ENCODE measurements around the gene B4GALT5.
"Not testable (repeated sequence)": the region's sequence is repeated elsewhere in the genome, so short reads cannot be mapped to it uniquely, and the experiment has no call there.

Gene B4GALT5

GRCh38 chr20:49727894-49728885 is 14.5 kb upstream of the B4GALT5 start:
- no peak for DNase-seq

- DNase-seq: no peak
These were observed 13.8 kb upstream of the B4GALT5 start for GRCh38 chr20:49727478-49727877.

GRCh38 chr20:49725694-49726093 is 12.0 kb upstream of the B4GALT5 start:
- no peak for DNase-seq

- not testable (repeated sequence) for DNase-seq
These were observed 11.5 kb upstream of the B4GALT5 start for GRCh38 chr20:49725224-49725606.

GRCh38 chr20:49724408-49725223 is 10.9 kb upstream of the B4GALT5 start:
- no peak for DNase-seq

GRCh38 chr20:49723758-49724157 is 10.1 kb upstream of the B4GALT5 start:
- DNase-seq: not testable (repeated sequence)

GRCh38 chr20:49721326-49721725 is 7.6 kb upstream of the B4GALT5 start:
- DNase-seq: not testable (repeated sequence)

GRCh38 chr20:49715466-49715865 is 1.8 kb upstream of the B4GALT5 start:
- DNase-seq: no peak

- no peak for DNase-seq
These were observed 504 bp downstream of the B4GALT5 start for GRCh38 chr20:49712996-49713752.

- no peak for DNase-seq
These were observed 1.1 kb downstream of the B4GALT5 start for GRCh38 chr20:49712646-49712995.

GRCh38 chr20:49712118-49712517 is 1.6 kb downstream of the B4GALT5 start:
- DNase-seq: no peak

GRCh38 chr20:49711667-49711987 is 2.1 kb downstream of the B4GALT5 start:
- DNase-seq: peak; percentile 18

GRCh38 chr20:49710971-49711666 is 2.6 kb downstream of the B4GALT5 start:
- no peak for DNase-seq

- DNase-seq: no peak
These were observed 6.6 kb downstream of the B4GALT5 start for GRCh38 chr20:49707118-49707517.

GRCh38 chr20:49706630-49707091 is 7.0 kb downstream of the B4GALT5 start:
- no peak for DNase-seq

- DNase-seq: not testable (repeated sequence)
These were observed 7.8 kb downstream of the B4GALT5 start for GRCh38 chr20:49705893-49706292.

GRCh38 chr20:49705358-49705757 is 8.3 kb downstream of the B4GALT5 start:
- DNase-seq: no peak

- DNase-seq: no peak
These were observed 8.7 kb downstream of the B4GALT5 start for GRCh38 chr20:49704932-49705336.

- no peak for DNase-seq
These were observed 11.8 kb downstream of the B4GALT5 start for GRCh38 chr20:49701916-49702315.

GRCh38 chr20:49701241-49701790 is 12.4 kb downstream of the B4GALT5 start:
- no peak for DNase-seq

GRCh38 chr20:49700411-49701185 is 13.1 kb downstream of the B4GALT5 start:
- DNase-seq: no peak
